Neuronal stem cell (in vitro differentiated cells): Measurements from ENCODE around the gene DDX3X.
A peak's percentile ranks its signal among the peaks of the same experiment; 100 is the strongest.

Experiments used
- DNase-seq: peaks from one replicate; pipeline ENCODE4 v3.0.0-alpha.2; 2013; ENCODE audit warnings: low spot score
- H2AFZ ChIP-seq: one replicate; pipeline ENCODE4 v1.6.1; 2013; ENCODE audit warnings: mild to moderate bottlenecking, low read length, inconsistent platforms
- H2AK5ac ChIP-seq: 2 replicates; pipeline ENCODE4 v1.6.1; 2013; ENCODE audit warnings: low read depth, mild to moderate bottlenecking, inconsistent platforms, low read length, moderate library complexity, mixed read lengths
- H2BK120ac ChIP-seq: 2 replicates; pipeline ENCODE4 v1.6.1; 2013; ENCODE audit warnings: low read depth, mild to moderate bottlenecking, inconsistent platforms, low read length, moderate library complexity, mixed read lengths
- H2BK12ac ChIP-seq: one replicate; pipeline ENCODE4 v1.6.1; 2013; ENCODE audit warnings: low read length, inconsistent platforms
- H2BK15ac ChIP-seq: 2 replicates; pipeline ENCODE4 v1.6.1; 2013; ENCODE audit warnings: mild to moderate bottlenecking, low read length, inconsistent platforms, mixed read lengths
- H2BK5ac ChIP-seq: one replicate; pipeline ENCODE4 v1.6.1; 2013; ENCODE audit warnings: inconsistent platforms, mild to moderate bottlenecking, low read length, moderate library complexity
- H3K14ac ChIP-seq: one replicate; pipeline ENCODE4 v1.6.1; 2013; ENCODE audit warnings: low read length, inconsistent platforms
- H3K18ac ChIP-seq: 2 replicates; pipeline ENCODE4 v1.6.1; 2013; ENCODE audit warnings: low read length, inconsistent platforms
- H3K23ac ChIP-seq: 2 replicates; pipeline ENCODE4 v1.6.1; 2013; ENCODE audit warnings: low read depth, mild to moderate bottlenecking, mixed read lengths, low read length, inconsistent platforms; ENCODE audit not compliant: poor library complexity
- H3K27ac ChIP-seq: replicated peaks from 3 replicates; pipeline ENCODE4 v1.5.1; 2013; ENCODE audit warnings: low read length, inconsistent platforms
- H3K27me3 ChIP-seq, 3 experiments: 2 replicates each; pipeline ENCODE4 v1.6.1; 2013; ENCODE audit warnings: low read length in 3 of 3, mild to moderate bottlenecking in 2 of 3, inconsistent platforms in 1 of 3, low read depth in 1 of 3, mixed read lengths in 1 of 3, moderate library complexity in 1 of 3; ENCODE audit not compliant: control insufficient read depth in 3 of 3, insufficient read depth in 3 of 3
- H3K36me3 ChIP-seq, 2 donors: replicated peaks in 1 of 2; 2 replicates each; pipeline ENCODE4 v1.6.1; 2013; ENCODE audit warnings: low read length in 2 of 2; ENCODE audit not compliant: control insufficient read depth in 2 of 2, insufficient read depth in 2 of 2
- H3K4ac ChIP-seq: 2 replicates; pipeline ENCODE4 v1.6.1; 2013; ENCODE audit warnings: inconsistent platforms, mild to moderate bottlenecking, low read length, moderate library complexity
- H3K4me1 ChIP-seq, 2 donors: 1 replicate in 1 of 2; 2 replicates in 1 of 2; pipeline ENCODE4 v1.6.1; 2013; ENCODE audit warnings: low read length in 2 of 2, low read depth in 1 of 2; ENCODE audit not compliant: control insufficient read depth in 2 of 2, insufficient read depth in 1 of 2
- H3K4me2 ChIP-seq: one replicate; pipeline ENCODE4 v1.6.1; 2013; ENCODE audit warnings: mild to moderate bottlenecking, low read length, inconsistent platforms; ENCODE audit not compliant: insufficient read depth, poor library complexity, severe bottlenecking
- H3K4me3 ChIP-seq, 2 donors: 2 replicates each; pipeline ENCODE4 v1.5.1; 2013; ENCODE audit warnings: low read length in 2 of 2, mild to moderate bottlenecking in 2 of 2, inconsistent platforms in 1 of 2, moderate library complexity in 1 of 2
- H3K79me1 ChIP-seq: one replicate; pipeline ENCODE4 v1.6.1; 2013; ENCODE audit warnings: low read depth, mild to moderate bottlenecking, inconsistent platforms, low read length, moderate library complexity
- H3K9ac ChIP-seq: one replicate; pipeline ENCODE4 v1.6.1; 2013; ENCODE audit warnings: mild to moderate bottlenecking, low read depth, low read length, inconsistent platforms; ENCODE audit not compliant: poor library complexity
- H3K9me3 ChIP-seq, 2 donors: replicated peaks in 1 of 2; 2 replicates each; pipeline versions ENCODE3 to v1.6.1; 2013; ENCODE audit warnings: low read length in 2 of 2, mild to moderate bottlenecking in 2 of 2, inconsistent platforms in 1 of 2, low read depth in 1 of 2, mixed read lengths in 1 of 2, moderate library complexity in 1 of 2; ENCODE audit not compliant: control insufficient read depth in 2 of 2, insufficient read depth in 1 of 2
- H4K8ac ChIP-seq: one replicate; pipeline ENCODE4 v1.6.1; 2013; ENCODE audit warnings: low read depth, mild to moderate bottlenecking, inconsistent platforms, low read length, moderate library complexity
- H4K91ac ChIP-seq: one replicate; pipeline ENCODE4 v1.6.1; 2013; ENCODE audit warnings: low read length, low read depth, mild to moderate bottlenecking, inconsistent platforms; ENCODE audit not compliant: poor library complexity
- WGBS, 2 donors: extraction: QIAGEN DNeasy Blood & Tissue Kit; methylation state at CpG; one replicate each; pipeline ENCODE4 v1.1.7; 2013; ENCODE audit warnings: missing lambda C conversion rate in 2 of 2, mixed read lengths in 1 of 2; ENCODE audit not compliant: insufficient read length in 2 of 2, insufficient replicate concordance in 1 of 2; ENCODE audit errors: extremely low coverage in 2 of 2; 5-methylcytosine and 5-hydroxymethylcytosine counted together

Gene DDX3X

GRCh38 chrX:41338436-41338835, 4.5 kb downstream of the DDX3X start:
- no peak for DNase-seq
- no peak overlapping the region for H3K4me3 ChIP-seq
- no peaks in the 10 kb centered on the region for H3K9me3 ChIP-seq

GRCh38 chrX:41339148-41339547, 5.2 kb downstream of the DDX3X start:
- Histone ChIP-seq H3K36me3 (peaks cover 10 to 84% of the 10 kb centered on the region in 2 donors), H2BK12ac (no peak overlapping the region), H3K23ac (no peak overlapping the region), H3K14ac (no peak overlapping the region), H2AFZ (no peak overlapping the region), H3K4me3 (no peak overlapping the region), H4K91ac (no peak overlapping the region), H3K79me1 (no peaks in the 10 kb centered on the region), H4K8ac (no peak overlapping the region), H3K9ac (no peak overlapping the region), H3K4me2 (peak overlapping the region; percentile 12), H3K27me3 (no peaks in the 10 kb centered on the region), H2BK15ac (no peak overlapping the region), H2BK120ac (no peak overlapping the region), H3K9me3 (no peaks in the 10 kb centered on the region), H2BK5ac (no peak overlapping the region), H3K18ac (no peak overlapping the region), H3K4me1 (no peaks in the 10 kb centered on the region), H2AK5ac (no peak overlapping the region), H3K27ac (no peak overlapping the region), H3K4ac (no peak overlapping the region)
- no peak for DNase-seq
- WGBS, 2 donors: no CpG with 5 or more reads among the region's 4 CpGs

More at GRCh38 chrX:41338436-41338835, 4.5 kb downstream of the DDX3X start:
- peaks cover 8 to 77% of the 10 kb centered on the region in 2 donors for H3K36me3 ChIP-seq
- H2BK120ac ChIP-seq: no peak overlapping the region
- no peak overlapping the region for H2BK12ac ChIP-seq
- H2BK15ac ChIP-seq: no peak overlapping the region
- no peaks in the 10 kb centered on the region for H3K79me1 ChIP-seq
- H2AFZ ChIP-seq: no peak overlapping the region
- no peak overlapping the region for H3K4me2 ChIP-seq
- H3K14ac ChIP-seq: no peak overlapping the region
- no peak overlapping the region for H3K9ac ChIP-seq
- no peak overlapping the region for H3K27ac ChIP-seq
- no peaks in the 10 kb centered on the region for H3K4me1 ChIP-seq
- H3K27me3 ChIP-seq: no peaks in the 10 kb centered on the region
- no peak overlapping the region for H2AK5ac ChIP-seq
- no peak overlapping the region for H4K8ac ChIP-seq
- no peak overlapping the region for H3K18ac ChIP-seq
- H3K23ac ChIP-seq: no peak overlapping the region
- H3K4ac ChIP-seq: no peak overlapping the region
- no peak overlapping the region for H2BK5ac ChIP-seq
- WGBS, 2 donors: no CpG with 5 or more reads among the region's 1 CpG
- no peak overlapping the region for H4K91ac ChIP-seq

DNA sequence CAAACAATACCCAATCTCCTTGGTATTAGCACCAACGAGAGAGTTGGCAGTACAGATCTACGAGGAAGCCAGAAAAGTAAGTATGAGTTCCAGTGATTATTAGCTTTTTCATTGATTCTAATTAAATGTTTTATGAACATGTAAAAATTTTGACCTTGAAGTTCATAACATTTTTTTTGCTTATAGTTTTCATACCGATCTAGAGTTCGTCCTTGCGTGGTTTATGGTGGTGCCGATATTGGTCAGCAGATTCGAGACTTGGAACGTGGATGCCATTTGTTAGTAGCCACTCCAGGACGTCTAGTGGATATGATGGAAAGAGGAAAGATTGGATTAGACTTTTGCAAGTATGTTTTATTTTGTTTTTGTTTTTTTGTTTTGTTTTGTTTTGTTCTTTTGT, 10.1 kb downstream of the DDX3X start:
- no peak overlapping the region for H3K14ac ChIP-seq
- H3K4me2 ChIP-seq: no peak overlapping the region
- no peak overlapping the region for H3K18ac ChIP-seq
- H2BK15ac ChIP-seq: no peak overlapping the region
- no peak for DNase-seq
- no peak overlapping the region for H3K9ac ChIP-seq
- H3K36me3 ChIP-seq: peaks cover 17 to 99% of the 10 kb centered on the region in 2 donors
- no peak overlapping the region for H2BK120ac ChIP-seq
- no peaks in the 10 kb centered on the region for H3K27me3 ChIP-seq
- H2BK12ac ChIP-seq: no peak overlapping the region
- H2AFZ ChIP-seq: no peak overlapping the region
- H3K4me3 ChIP-seq: no peak overlapping the region
- H3K79me1 ChIP-seq: no peaks in the 10 kb centered on the region
- H4K8ac ChIP-seq: no peak overlapping the region
- no peak overlapping the region for H3K23ac ChIP-seq
- no peak overlapping the region for H4K91ac ChIP-seq
- no peak overlapping the region for H2BK5ac ChIP-seq
- no CpG with 5 or more reads among the region's 9 CpGs for WGBS, 2 donors
- H3K27ac ChIP-seq: no peak overlapping the region
- H3K4ac ChIP-seq: no peak overlapping the region
- H2AK5ac ChIP-seq: no peak overlapping the region
- H3K9me3 ChIP-seq: no peaks in the 10 kb centered on the region
- no peaks in the 10 kb centered on the region for H3K4me1 ChIP-seq

DNA sequence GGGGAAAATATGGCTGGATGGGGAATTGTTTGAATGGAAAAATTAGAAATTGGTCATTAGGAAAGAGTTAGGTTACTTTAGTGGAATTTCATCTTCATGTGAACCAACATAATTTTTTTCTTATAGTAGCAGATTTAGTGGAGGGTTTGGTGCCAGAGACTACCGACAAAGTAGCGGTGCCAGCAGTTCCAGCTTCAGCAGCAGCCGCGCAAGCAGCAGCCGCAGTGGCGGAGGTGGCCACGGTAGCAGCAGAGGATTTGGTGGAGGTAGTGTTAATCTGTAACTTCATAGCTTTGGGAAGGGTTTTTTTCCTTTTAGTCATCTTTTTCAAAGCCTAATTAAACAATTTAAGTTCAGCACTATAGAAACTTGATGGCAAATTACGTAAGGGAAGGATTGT, 13.2 kb downstream of the DDX3X start:
- Histone ChIP-seq H3K79me1 (no peaks in the 10 kb centered on the region), H3K4ac (no peak overlapping the region), H4K91ac (no peak overlapping the region), H3K4me2 (no peak overlapping the region), H3K36me3 (peaks cover 15 to 88% of the 10 kb centered on the region in 2 donors), H3K27ac (no peak overlapping the region), H4K8ac (no peak overlapping the region), H3K9ac (no peak overlapping the region), H2BK12ac (no peak overlapping the region), H2AK5ac (no peak overlapping the region), H3K4me3 (no peak overlapping the region), H3K23ac (no peak overlapping the region), H2BK5ac (no peak overlapping the region), H2BK15ac (no peak overlapping the region), H3K4me1 (no peaks in the 10 kb centered on the region), H3K9me3 (no peaks in the 10 kb centered on the region), H3K14ac (no peak overlapping the region), H2BK120ac (no peak overlapping the region), H3K18ac (no peak overlapping the region), H3K27me3 (no peaks in the 10 kb centered on the region), H2AFZ (no peak overlapping the region)
- WGBS, 2 donors: no CpG with 5 or more reads among the region's 8 CpGs
- no peak for DNase-seq
